Pons (tissue), 1 donor: Measurements from ENCODE around the gene TMEM151B.
A peak's percentile ranks its signal among the peaks of the same experiment; 100 is the strongest.
"Not testable (repeated sequence)": the region's sequence is repeated elsewhere in the genome, so short reads cannot be mapped to it uniquely, and the experiment has no call there.

Experiments
- DNase-seq: peaks from one replicate; pipeline ENCODE4 v3.0.0-alpha.2; 2016; ENCODE audit warnings: low spot score

Gene TMEM151B

DNA sequence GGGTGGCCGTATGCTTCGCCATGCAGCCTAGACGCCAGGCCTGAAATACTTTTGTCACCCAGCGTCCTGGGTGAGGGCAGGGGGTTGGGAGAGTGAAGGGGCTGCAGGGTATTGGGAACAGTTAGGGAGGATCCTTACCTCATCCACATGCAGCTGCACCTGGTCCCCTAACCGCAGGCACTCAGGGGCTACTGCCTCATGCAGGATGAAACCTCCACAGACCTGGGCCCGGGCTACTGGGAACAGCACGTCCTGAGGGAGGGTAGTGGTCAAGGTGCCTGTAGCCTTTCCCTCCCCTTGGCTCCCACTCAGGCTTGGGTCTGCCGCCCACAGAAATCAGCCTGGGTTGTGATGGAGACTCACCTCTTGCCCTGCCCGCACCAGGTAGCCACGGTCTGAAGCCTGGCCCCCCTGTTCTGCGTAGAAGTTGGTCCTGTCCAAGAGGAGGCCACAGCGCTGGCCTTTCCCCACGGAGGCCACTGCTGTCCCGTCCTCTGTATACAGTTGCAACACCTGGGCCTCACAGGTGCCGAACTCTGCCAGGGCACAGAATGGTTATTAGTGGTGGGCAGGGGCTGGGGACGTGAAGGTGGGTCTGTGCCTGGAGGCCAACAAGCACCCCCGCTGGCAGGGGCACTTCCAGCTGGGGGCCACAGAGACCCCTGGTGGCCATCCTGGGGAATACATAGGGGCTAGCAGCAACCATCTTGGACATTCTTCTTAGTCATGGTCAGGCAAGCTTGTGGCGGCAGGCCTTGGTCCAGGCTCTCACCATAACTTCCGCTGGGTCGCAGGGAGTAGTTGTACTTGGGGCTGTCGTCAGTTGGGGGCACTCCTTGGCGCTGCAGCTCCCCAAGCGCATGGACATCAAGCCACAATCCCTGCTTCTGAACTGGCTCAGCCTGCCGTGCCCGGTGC is 34.3 kb downstream of the TMEM151B start:
- no peak for DNase-seq

DNA sequence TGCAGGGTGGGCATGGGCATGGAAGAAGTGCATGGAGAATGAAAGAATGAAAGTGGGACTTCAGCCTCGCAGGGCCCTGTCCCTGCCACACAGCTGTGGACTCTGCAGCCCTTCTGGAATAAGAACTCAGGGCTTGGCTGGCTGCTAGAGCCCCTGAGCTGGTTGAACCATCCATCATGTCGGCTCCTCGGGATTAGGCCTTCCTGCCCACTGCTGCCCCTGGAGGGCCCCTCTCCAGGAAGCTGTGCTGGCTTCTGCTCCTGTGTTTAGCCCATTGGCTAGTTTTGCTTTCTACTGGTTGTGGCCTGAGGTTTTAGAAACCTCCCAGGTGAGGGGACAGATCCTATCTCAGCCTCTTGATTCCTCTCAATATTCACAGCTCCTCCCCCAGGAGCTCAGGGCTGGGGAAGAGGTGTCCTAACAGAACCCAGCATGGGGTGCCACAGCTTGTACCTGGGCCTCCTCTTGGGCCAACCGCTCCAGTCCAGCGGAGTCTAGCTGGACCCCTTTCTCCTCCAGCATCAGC is 35.0 kb downstream of the TMEM151B start:
- no peak for DNase-seq

GRCh38 chr6:44306710-44307109 is 36.5 kb downstream of the TMEM151B start:
- DNase-seq: no peak

GRCh38 chr6:44307217-44307616 is 37.0 kb downstream of the TMEM151B start:
- DNase-seq: no peak

- DNase-seq: no peak
Observed at GRCh38 chr6:44309092-44309491, 38.8 kb downstream of the TMEM151B start.

DNA sequence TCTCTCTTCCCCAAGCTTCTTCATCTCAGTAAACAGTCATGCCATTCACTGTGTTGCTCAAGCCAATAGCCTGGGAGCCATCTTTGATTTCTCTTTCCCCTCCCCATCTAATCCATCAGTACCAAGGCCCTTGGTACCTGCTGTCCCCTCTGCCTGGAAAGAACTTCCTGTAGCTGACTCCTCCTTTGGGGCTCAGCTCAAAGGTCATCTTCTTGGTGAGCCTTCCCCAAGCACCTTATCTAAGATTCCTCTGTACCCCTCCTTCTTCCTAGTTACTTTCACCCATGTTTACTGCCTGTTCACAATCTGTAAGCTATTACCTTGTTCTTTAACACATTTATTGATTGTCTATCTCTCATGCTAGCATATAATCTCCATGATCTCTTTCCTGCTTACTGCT is 39.4 kb downstream of the TMEM151B start:
- no peak for DNase-seq

GRCh38 chr6:44310241-44310640 is 40.0 kb downstream of the TMEM151B start:
- no peak for DNase-seq

- no peak for DNase-seq
Observed at GRCh38 chr6:44311304-44311703, 41.1 kb downstream of the TMEM151B start.

GRCh38 chr6:44311767-44312166 is 41.5 kb downstream of the TMEM151B start:
- DNase-seq: no peak

GRCh38 chr6:44312901-44313788 is 42.9 kb downstream of the TMEM151B start, which contains the start of gene AARS2:
Gene AARS2 (minus strand): TSS chr6:44313347. CDS start chr6:44313323, 24 bp downstream.
- peak; percentile 74 for DNase-seq

DNA sequence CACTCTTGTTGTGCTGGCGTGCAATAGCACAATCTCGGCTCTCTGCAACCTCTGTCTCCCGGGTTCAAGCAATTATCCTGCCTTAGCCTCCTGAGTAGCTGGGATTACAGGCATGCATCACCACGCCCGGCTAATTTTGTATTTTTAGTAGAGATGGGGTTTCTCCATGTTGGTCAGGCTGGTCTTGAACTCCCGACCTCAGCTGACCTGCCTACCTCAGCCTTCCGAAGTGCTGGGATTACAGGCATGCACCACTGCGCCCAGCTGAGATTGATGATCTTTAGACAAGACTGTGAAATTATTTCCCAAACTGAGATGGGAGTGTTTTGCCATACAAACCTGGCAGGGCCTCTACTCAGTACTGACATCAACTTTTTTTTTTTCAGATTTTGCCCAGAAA is 44.4 kb downstream of the TMEM151B start:
- DNase-seq: not testable (repeated sequence)

- no peak for DNase-seq
Observed at GRCh38 chr6:44315516-44315915, 45.3 kb downstream of the TMEM151B start.

DNA sequence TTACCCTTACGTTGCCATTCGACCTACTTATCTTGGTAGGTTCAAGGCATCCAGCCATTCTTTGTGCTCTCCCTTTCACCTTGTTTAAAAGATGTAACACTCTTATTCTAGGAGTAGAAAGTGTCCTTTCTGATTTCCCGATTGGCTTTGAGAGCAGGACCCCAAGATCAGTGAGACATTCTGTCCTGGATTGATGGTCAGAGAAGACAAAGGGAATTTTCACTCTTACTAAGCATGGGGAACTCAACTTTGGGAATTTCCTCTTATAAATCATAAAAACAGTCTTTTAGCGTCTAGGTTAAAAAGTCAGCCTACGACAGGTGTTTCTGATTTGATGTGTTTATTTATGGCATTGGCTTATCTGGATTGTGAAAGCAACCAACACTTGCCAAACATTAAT is 45.7 kb downstream of the TMEM151B start:
- DNase-seq: no peak

- DNase-seq: no peak
Observed at GRCh38 chr6:44316481-44316880, 46.2 kb downstream of the TMEM151B start.

GRCh38 chr6:44317136-44317631 is 46.9 kb downstream of the TMEM151B start:
- not testable (repeated sequence) for DNase-seq

- DNase-seq: no peak
Observed at GRCh38 chr6:44321210-44321609, 51.0 kb downstream of the TMEM151B start.

GRCh38 chr6:44327096-44327495 is 56.8 kb downstream of the TMEM151B start:
- no peak for DNase-seq

DNA sequence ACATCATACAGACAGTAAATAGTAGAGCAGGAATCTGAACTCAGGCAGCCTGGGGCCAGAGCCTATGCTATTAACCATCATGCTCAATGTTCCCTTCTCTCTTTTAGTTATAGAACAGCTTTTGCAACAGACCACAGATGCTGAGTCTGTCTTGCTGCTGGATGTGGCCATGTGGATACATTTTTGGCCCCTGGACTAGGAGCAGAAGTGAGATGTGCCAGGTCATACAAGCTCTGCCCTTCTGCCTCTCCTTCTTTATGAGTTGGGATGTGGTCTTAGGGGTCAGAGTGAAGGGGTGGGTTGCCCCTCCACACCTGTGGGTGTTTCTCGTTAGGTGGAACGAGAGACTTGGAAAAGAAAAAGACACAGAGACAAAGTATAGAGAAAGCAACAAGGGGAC is 57.5 kb downstream of the TMEM151B start:
- no peak for DNase-seq

DNA sequence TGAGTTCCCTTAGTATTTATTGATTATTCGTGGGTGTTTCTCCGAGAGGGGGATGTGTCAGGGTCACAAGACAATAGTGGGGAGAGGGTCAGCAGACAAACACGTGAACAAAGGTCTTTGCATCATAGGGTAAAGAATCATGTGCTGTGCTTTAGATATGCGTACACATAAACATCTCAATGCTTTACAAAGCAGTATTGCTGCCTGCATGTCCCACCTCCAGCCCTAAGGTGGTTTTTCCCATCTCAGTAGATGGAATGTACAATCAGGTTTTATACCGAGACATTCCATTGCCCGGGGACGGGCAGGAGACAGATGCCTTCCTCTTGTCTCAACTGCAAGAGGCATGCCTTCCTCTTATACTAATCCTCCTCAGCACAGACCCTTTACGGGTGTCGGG is 58.0 kb downstream of the TMEM151B start:
- DNase-seq: not testable (repeated sequence)

DNA sequence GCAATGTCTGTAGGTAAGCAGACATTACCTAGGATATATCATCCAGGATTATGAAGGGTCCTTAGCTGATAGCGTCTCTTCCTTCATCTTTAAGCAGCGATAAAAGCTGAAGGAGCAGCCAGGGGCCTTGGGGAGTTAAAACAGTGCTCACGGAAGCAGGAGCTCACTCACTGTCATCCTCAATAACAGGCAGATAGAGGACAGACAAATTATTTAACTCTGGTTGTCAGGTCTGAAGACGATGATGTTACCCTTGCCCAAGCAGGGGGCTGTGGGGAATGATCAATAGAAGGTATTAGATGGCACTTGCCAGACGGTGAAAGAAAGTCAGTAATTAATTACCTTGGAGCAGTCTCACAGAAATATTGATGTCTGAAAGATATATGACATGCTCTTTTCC is 59.6 kb downstream of the TMEM151B start:
- no peak for DNase-seq

GRCh38 chr6:44332585-44332984 is 62.3 kb downstream of the TMEM151B start:
- DNase-seq: no peak

DNA sequence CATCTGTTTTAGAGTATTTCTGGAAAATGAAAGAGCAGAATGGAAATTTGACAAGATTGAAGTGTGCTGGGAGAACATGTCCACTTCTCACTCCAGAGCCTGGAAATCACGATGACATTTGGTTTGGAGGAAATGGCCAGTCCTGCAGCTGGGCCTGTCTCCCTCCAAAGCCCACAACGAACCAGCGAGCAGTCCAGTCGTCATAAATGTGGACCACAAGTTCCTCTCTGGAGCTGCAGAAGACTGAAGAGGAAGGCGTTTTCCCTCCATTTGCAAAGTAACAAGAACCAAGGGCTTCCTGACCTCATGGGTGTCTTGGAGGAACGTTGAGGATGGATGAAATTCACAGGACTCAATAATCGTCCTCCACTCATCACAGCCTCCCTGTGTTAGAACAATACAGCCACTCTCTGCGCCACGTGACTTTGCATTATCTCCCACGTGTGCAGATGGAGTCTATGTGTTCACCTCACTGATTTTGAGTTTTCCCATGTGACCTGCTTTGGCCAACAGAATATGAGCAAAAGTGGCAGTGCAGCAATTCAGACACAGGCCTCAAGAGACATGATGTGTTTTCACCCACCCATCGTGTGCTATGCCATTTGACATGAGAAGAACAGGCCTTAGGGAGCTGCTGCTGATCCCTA is 63.1 kb downstream of the TMEM151B start:
- no peak for DNase-seq
